Measurements from ENCODE around the gene NADSYN1. TPM values are rescaled to one million over a fixed set of nuclear protein-coding genes. Genes with fewer than 3 reads are reported as not detected.

Gene NADSYN1
- total and polyA plus RNA-seq, 4 donors: 62.8 to 79.3 (median 65.0) TPM

GRCh38 chr11:71463331-71464211, 10.6 kb downstream of the NADSYN1 start:
- WGBS, 2 donors: 94 to 97% methylated on average over 34 of the region's 34 CpGs
- Histone ChIP-seq H3K9ac (ENCODE audit: insufficient read depth in 1 of 2, low read length in 2 of 2) (no peak overlapping the region), H3K36me3 (ENCODE audit: control insufficient read depth in 4 of 4, insufficient read depth in 4 of 4, low read length in 4 of 4) (peaks cover 4 to 45% (median 8%) of the 10 kb centered on the region in 4 donors), H3K27me3 (ENCODE audit: control insufficient read depth in 3 of 3, insufficient read depth in 3 of 3, low read length in 2 of 3) (no peaks in the 10 kb centered on the region), H3K4me3 (no peak overlapping the region), H3K4me1 (ENCODE audit: control insufficient read depth in 5 of 5, insufficient read depth in 5 of 5, low read length in 5 of 5) (no peaks in the 10 kb centered on the region), H3K9me3 (ENCODE audit: control insufficient read depth in 4 of 4, insufficient read depth in 3 of 4, low read length in 3 of 4) (no peaks in the 10 kb centered on the region), H3K27ac (ENCODE audit: low read depth in 1 of 2, low read length in 1 of 2) (no peak overlapping the region)
- TF ChIP-seq, protein P1, sequence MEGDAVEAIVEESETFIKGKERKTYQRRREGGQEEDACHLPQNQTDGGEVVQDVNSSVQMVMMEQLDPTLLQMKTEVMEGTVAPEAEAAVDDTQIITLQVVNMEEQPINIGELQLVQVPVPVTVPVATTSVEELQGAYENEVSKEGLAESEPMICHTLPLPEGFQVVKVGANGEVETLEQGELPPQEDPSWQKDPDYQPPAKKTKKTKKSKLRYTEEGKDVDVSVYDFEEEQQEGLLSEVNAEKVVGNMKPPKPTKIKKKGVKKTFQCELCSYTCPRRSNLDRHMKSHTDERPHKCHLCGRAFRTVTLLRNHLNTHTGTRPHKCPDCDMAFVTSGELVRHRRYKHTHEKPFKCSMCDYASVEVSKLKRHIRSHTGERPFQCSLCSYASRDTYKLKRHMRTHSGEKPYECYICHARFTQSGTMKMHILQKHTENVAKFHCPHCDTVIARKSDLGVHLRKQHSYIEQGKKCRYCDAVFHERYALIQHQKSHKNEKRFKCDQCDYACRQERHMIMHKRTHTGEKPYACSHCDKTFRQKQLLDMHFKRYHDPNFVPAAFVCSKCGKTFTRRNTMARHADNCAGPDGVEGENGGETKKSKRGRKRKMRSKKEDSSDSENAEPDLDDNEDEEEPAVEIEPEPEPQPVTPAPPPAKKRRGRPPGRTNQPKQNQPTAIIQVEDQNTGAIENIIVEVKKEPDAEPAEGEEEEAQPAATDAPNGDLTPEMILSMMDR (IDR thresholded peaks at IDR 0.05; ENCODE audit: control extremely low read depth, extremely low read depth): no peak
- DNase-seq (no peak), ATAC-seq (ENCODE audit: insufficient read depth, low FRiP score) (no peak)

DNA sequence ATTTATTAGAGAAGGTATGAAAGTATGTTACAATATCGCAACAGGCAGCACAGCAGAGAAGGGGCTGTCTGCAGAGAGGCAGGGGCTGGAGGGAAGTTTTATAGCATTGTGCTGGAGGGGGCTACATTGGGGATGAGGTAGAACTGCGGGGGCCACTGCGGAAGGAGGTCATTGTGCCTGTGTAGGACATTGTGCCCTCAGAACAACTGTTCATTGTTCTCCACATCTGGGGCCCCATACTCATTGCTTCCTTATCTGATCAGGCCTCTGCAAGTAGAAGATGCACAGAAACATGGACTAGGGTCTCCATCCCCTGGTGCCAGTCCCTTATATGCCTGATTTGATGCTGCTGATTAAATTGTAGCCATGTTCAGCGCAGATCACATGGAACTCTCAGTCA, 12.1 kb downstream of the NADSYN1 start:
- H3K9me3 ChIP-seq (ENCODE audit: control insufficient read depth in 4 of 4, insufficient read depth in 3 of 4, low read length in 3 of 4): no peaks in the 10 kb centered on the region
- H3K4me3 ChIP-seq: no peak overlapping the region
- WGBS, 2 donors: 94 to 98% methylated on average over 4 of the region's 4 CpGs
- H3K4me1 ChIP-seq (ENCODE audit: control insufficient read depth in 5 of 5, insufficient read depth in 5 of 5, low read length in 5 of 5): no peaks in the 10 kb centered on the region
- no peak overlapping the region for H3K27ac ChIP-seq (ENCODE audit: low read depth in 1 of 2, low read length in 1 of 2)
- no peaks in the 10 kb centered on the region for H3K27me3 ChIP-seq (ENCODE audit: control insufficient read depth in 3 of 3, insufficient read depth in 3 of 3, low read length in 2 of 3)
- H3K36me3 ChIP-seq (ENCODE audit: control insufficient read depth in 4 of 4, insufficient read depth in 4 of 4, low read length in 4 of 4): peaks cover 0 to 30% (median 3%) of the 10 kb centered on the region in 4 donors
- TF ChIP-seq, protein P1 (IDR thresholded peaks at IDR 0.05; ENCODE audit: control extremely low read depth, extremely low read depth): no peak
- DNase-seq (no peak), ATAC-seq (ENCODE audit: insufficient read depth, low FRiP score) (no peak)
- no peak overlapping the region for H3K9ac ChIP-seq (ENCODE audit: insufficient read depth in 1 of 2, low read length in 2 of 2)

DNA sequence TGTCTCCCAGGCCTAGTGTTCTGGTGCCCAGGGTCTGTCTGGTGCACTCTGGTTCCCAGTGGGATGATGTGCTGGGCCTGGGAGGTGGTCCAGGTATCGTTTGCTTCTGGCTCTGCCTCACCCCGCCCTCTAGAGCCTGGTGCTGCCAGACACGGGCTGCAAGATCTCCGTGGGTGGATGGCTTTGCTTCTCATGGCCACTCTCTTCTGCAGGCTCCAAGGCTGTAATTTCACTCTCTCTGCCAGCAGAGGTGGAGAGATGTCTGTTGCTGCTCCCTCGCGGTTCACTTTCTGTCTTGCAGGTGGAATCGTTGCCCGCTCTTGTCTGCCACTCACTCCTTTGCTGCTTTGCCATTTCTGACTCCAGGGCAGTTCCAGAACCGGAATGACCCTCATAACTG, 13.4 kb downstream of the NADSYN1 start:
- Histone ChIP-seq H3K27me3 (ENCODE audit: control insufficient read depth in 3 of 3, insufficient read depth in 3 of 3, low read length in 2 of 3) (no peaks in the 10 kb centered on the region), H3K9me3 (ENCODE audit: control insufficient read depth in 4 of 4, insufficient read depth in 3 of 4, low read length in 3 of 4) (no peaks in the 10 kb centered on the region), H3K9ac (ENCODE audit: insufficient read depth in 1 of 2, low read length in 2 of 2) (no peak overlapping the region), H3K36me3 (ENCODE audit: control insufficient read depth in 4 of 4, insufficient read depth in 4 of 4, low read length in 4 of 4) (peaks cover 0 to 28% (median 3%) of the 10 kb centered on the region in 4 donors), H3K27ac (ENCODE audit: low read depth in 1 of 2, low read length in 1 of 2) (no peak overlapping the region), H3K4me1 (ENCODE audit: control insufficient read depth in 5 of 5, insufficient read depth in 5 of 5, low read length in 5 of 5) (no peaks in the 10 kb centered on the region), H3K4me3 (no peak overlapping the region)
- TF ChIP-seq, protein P1 (IDR thresholded peaks at IDR 0.05; ENCODE audit: control extremely low read depth, extremely low read depth): no peak
- no peak for DNase-seq
- no peak for ATAC-seq (ENCODE audit: insufficient read depth, low FRiP score)
- 90 to 94% methylated on average over 9 of the region's 9 CpGs for WGBS, 2 donors

Measured in lung (tissue), 12 donors.